ENCODE measurements around the gene SHFL.

Gene SHFL

GRCh38 chr19:10088949-10089554 lies 2.9 kb downstream of the SHFL start:
- DNase-seq, result no peak

GRCh38 chr19:10089801-10090375 lies 3.8 kb downstream of the SHFL start:
- DNase-seq, result no peak

- DNase-seq, result no peak
Observed at GRCh38 chr19:10091370-10091687, 5.2 kb downstream of the SHFL start.

GRCh38 chr19:10091895-10092641 lies 6.0 kb downstream of the SHFL start:
- DNase-seq, result no peak

GRCh38 chr19:10092648-10093294 lies 6.7 kb downstream of the SHFL start:
- no peak for DNase-seq

- no peak for DNase-seq
Observed at GRCh38 chr19:10093295-10094186, 7.4 kb downstream of the SHFL start.

GRCh38 chr19:10095622-10095947 lies 9.5 kb downstream of the SHFL start:
- DNase-seq, result no peak

GRCh38 chr19:10095948-10096614 lies 10.0 kb downstream of the SHFL start:
- peak; percentile 82 for DNase-seq

GRCh38 chr19:10096615-10096963 lies 10.5 kb downstream of the SHFL start:
- DNase-seq, result no peak

- DNase-seq, result no peak
Observed at GRCh38 chr19:10100163-10100785, 14.2 kb downstream of the SHFL start.

- DNase-seq, result no peak
Observed at GRCh38 chr19:10102787-10103236, 16.7 kb downstream of the SHFL start.

GRCh38 chr19:10104130-10104513 lies 18.0 kb downstream of the SHFL start:
- no peak for DNase-seq

- no peak for DNase-seq
Observed at GRCh38 chr19:10104665-10105508, 18.8 kb downstream of the SHFL start.

GRCh38 chr19:10105509-10106099 lies 19.5 kb downstream of the SHFL start:
- DNase-seq, result no peak

- DNase-seq, result peak; percentile 99
Observed at GRCh38 chr19:10106100-10106936, 20.2 kb downstream of the SHFL start, which contains the start of gene PPAN. PPAN (plus strand) TSS chr19:10106362; CDS start chr19:10106395, 33 bp downstream.

GRCh38 chr19:10107254-10107653 lies 21.1 kb downstream of the SHFL start:
- DNase-seq, result no peak

- DNase-seq, result no peak
Observed at GRCh38 chr19:10107817-10108367, 21.8 kb downstream of the SHFL start.

GRCh38 chr19:10109528-10109927 lies 23.4 kb downstream of the SHFL start:
- DNase-seq, result no peak
